ENCODE measurements around the gene P4HTM. TPM values are rescaled to one million over a fixed set of nuclear protein-coding genes. Genes with fewer than 3 reads are reported as not detected.
"Not testable (repeated sequence)": the region's sequence is repeated elsewhere in the genome, so short reads cannot be mapped to it uniquely, and the experiment has no call there.

The P4HTM gene
- total RNA-seq, 1 donor from 2014 or later = 1.6 TPM

- peak; percentile 58 to 84 for DNase-seq (ENCODE audit: low read depth in 2 of 2)
Observed at GRCh38 chr3:49007771-49008528, 17.9 kb downstream of the P4HTM start.

DNA sequence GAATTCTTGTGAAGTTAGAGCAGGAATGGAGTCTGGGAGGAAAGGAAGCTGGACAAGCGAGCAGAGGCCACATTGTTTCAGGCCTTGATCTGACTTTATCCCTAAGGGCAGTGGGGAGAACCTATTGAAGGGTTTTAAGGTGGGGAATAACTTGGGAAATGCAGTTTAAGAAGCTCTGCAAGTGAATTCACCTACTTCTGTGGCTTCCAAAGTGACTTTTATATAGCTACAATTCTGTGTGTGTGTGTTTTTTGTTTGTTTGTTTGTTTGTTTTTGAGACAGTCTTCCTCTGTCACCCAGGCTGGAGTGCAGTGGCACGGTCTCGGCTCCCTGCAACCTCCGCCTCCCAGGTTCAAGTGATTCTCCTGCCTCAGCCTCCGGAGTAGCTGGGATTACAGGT lies 18.6 kb downstream of the P4HTM start:
- not testable (repeated sequence) for DNase-seq (ENCODE audit: low read depth in 2 of 2)

DNA sequence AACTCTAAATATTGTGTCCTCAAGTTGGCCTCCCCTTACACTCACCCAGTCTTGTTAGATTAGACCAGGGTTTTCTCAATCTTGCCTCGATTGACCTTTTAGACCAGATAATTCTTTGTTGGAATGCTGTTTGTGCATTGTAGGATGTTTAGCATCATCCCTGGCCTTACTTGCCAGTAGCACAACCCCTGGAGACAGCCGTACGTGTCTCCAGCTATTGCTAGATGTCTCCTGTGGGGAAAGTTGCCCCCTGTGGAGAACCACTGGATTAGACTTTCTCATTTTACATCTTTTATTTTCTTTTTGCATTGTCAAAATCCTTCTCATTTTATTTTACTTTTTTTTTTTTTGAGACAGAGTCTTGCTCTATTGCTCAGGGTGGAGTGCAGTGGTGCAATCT lies 19.4 kb downstream of the P4HTM start:
- DNase-seq (ENCODE audit: low read depth in 2 of 2) = no peak

- no peak for DNase-seq (ENCODE audit: low read depth in 2 of 2)
Observed at GRCh38 chr3:49012441-49013017, 22.5 kb downstream of the P4HTM start.

GRCh38 chr3:49013113-49013737 lies 23.2 kb downstream of the P4HTM start:
- DNase-seq (ENCODE audit: low read depth in 2 of 2) = no peak

GRCh38 chr3:49013738-49014660 lies 24.0 kb downstream of the P4HTM start:
- peak; percentile 52 to 66 for DNase-seq (ENCODE audit: low read depth in 2 of 2)

DNA sequence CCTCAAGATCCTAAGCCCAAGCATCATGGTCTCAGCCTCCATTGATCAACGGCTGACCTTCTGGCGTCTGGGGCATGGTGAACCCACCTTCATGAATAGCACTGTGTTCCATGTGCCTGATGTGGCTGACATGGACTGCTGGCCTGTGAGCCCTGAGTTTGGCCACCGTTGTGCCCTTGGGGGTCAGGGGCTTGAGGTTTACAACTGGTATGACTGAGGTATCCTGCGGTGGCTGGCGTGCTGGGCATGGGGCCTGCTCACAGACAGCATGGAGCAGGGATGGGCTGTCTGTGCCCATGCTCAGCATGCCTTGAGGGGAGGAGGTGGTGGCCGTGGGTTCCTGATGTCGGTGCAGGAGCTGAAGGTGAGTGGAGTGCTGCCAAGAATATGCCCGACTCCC lies 25.0 kb downstream of the P4HTM start:
- DNase-seq (ENCODE audit: low read depth in 2 of 2) = no peak

- no peak for DNase-seq (ENCODE audit: low read depth in 2 of 2)
Observed at GRCh38 chr3:49015765-49016164, 25.7 kb downstream of the P4HTM start.

GRCh38 chr3:49016414-49017228 lies 26.6 kb downstream of the P4HTM start:
- DNase-seq (ENCODE audit: low read depth in 2 of 2) = no peak

DNA sequence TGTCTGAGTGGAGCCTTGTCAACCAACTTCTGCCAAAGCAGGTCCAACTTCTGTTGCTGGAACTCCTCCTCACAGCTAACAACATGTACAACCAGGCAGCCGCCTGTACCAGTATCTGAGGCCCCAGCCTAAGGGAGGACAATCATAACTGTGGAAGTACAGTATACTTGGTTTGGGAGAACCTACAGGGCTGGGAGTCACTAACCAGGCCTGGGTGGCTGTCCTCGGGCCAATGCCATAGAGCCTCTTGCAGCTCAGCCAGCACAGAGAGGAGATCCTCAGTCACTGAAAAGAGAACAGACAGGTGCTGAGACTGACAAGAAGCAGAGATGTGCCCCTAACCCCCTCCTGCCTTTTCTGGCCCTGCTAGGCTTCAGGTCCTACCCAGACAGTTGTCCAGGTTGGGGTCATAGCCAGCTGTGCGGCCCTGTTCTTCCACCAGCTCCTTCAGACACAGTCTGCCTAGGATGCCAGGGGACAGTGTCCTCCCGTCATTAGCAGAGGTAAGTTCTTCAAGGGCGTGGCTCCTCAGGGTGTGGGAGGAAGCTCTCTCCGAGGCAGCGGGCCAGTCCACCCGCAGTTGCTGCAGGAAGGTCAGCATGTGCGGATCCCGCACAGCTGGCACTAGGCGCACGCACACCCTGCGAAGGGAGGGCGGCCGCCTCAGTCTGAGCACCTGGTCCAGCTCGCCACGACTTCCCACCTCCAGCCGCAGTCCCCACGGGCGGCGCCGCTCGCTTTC lies 27.4 kb downstream of the P4HTM start:
- DNase-seq (ENCODE audit: low read depth in 2 of 2) = no peak

DNA sequence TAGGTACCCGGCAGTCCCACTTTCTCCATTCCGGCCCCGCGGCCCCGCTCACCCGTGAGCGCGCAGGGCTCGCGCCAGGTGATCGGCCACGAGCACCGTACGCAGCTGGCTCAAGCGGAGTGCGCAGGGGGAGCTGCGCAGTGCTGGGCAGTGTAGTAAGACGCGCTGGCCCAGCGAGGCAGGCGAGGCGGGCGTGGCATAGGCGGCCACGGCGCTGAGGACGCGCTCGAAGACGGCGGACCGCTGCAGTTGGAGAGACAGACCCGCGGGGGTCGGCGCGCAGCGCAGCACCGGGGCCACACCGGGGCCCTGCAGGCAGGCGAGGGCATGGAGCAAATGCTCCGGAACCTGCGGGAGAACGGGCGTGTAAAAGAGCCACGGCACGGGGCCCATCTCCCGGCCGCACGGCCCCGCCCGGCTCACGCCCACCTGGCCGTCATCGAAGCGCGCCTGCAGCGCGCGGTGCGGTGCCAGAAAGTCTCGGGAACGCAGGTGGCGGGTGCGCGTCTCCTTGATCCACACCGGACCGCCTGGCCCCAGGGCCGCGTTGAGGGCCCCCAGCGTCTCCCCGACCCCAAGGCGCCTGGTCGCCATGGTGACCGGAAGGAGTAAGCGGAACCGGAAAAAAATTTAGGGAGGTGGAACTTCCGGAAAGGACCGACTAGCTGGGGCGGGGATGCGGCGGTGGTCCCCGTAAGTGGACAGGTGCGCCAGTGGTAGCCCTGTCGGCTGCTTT lies 28.1 kb downstream of the P4HTM start, which contains the start of gene DALRD3:
DALRD3 (minus strand) TSS at position 610 of the 736 bp plus-strand sequence; CDS start at position 594, 16 bp downstream.
- peak; percentile 65 to 66 for DNase-seq (ENCODE audit: low read depth in 2 of 2)

DNA sequence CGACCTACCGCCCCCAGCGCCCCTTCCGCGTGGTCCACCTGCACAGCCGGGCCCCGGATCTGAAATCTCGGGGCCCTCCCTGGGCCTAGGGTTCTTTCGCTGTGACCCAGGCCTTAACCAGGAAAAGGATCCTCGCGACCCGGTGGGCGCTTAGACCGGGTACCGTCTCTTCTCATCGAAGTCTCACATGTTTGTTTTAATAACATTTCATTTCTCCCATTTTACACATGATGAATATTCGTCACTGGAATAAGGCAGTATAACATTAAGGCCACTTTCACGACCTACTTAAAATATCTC lies 28.6 kb downstream of the P4HTM start:
- no peak for DNase-seq (ENCODE audit: low read depth in 2 of 2)

GRCh38 chr3:49019941-49020329 lies 29.9 kb downstream of the P4HTM start:
- no peak for DNase-seq (ENCODE audit: low read depth in 2 of 2)

DNA sequence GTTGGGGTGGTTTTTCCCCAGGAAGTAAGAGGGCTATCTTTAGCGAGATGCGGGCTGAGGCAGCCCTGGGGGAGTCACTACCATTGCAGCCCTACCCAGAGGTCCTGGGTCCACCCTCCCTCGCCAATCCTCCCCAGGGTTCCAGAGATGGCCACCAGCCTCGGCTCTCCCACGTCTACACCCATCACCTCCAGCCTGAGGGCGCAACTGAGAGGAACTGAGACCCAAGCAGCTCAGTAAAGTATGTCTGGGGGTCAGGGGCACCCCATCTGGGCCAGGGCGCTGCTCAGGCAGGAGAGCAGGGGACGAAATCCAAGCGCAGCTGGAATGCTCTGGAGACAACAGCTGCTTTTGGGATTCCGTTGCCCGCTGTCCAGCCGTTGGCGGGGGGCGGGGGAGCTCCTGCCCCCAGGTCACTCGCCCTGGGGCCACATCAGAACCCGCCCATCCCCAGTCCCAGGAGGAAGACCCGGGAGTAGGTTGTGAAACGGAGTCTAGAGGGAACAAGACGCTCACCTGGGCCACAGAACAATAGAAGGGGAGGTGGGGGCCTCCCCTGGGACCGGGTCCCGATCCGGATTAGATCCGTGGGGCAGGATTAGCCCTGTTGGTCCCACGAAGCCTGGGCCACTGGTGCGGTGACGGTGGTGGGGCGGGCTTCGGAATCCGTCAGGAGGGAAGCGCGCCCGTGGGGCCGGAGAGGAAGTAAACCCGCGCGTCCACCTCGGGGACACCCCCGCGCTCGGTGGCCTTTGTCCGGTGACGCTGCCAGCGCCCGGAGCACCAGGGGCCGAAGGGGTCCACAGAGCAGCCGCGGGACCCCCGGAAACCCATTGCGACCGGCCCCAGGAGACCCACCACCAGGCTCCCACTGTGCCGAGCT lies 30.5 kb downstream of the P4HTM start:
- peak; percentile 27 to 54 for DNase-seq (ENCODE audit: low read depth in 2 of 2)

GRCh38 chr3:49021213-49021812 lies 31.3 kb downstream of the P4HTM start:
- DNase-seq (ENCODE audit: low read depth in 2 of 2) = peak; percentile 96 to 97

DNA sequence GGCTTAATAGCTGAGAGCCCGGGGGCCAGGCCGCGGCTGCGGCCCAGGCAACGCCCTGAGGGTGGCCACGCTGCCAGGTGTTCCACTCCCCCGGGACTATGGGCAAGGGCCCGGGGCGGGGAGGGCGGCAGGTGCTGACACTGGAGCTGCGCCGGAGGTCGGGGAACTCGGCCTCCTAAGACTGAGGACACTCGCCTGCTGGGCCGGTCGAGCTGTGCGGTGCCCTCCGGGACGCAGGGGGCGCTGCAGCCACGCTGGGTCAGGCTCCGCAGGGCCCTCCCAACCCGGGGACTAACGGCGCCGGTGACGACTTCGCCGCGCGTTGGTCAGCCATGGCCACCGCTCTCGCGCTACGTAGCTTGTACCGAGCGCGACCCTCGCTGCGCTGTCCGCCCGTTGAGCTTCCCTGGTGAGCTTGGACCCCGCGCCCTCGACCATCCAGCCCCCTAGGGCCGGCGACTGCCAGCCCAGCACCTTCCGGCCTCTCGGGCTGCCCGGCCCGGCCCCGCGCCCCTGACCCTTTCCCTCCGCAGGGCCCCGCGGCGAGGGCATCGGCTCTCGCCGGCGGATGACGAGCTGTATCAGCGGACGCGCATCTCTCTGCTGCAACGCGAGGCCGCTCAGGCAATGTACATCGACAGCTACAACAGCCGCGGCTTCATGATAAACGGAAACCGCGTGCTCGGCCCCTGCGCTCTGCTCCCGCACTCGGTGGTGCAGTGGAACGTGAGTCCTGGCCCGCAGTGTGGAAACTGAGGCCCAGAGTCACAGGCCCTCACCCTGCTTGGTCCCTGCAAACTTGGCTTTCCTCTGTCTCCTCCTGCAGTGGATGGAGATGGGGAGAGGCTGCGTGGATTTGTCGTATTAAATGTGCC lies 32.0 kb downstream of the P4HTM start, which contains the start of gene NDUFAF3:
NDUFAF3 (plus strand) TSS at position 309 of the 875 bp plus-strand sequence; CDS start at position 333, 24 bp downstream.
- DNase-seq (ENCODE audit: low read depth in 2 of 2) = peak; percentile 96 to 97

DNA sequence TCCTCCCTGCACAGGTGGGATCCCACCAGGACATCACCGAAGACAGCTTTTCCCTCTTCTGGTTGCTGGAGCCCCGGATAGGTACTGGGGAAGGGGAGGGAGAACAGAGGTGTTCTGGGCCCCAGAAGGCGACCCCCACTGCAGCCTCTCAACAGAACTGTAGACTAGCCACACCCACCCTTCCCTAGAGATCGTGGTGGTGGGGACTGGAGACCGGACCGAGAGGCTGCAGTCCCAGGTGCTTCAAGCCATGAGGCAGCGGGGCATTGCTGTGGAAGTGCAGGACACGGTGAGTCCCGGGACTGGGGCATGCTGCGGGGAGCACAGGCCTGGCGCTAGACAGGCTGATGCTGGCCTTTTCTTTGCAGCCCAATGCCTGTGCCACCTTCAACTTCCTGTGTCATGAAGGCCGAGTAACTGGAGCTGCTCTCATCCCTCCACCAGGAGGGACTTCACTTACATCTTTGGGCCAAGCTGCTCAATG lies 32.7 kb downstream of the P4HTM start:
- DNase-seq (ENCODE audit: low read depth in 2 of 2) = no peak

All from lung microvascular endothelial cell (primary cell).